ENCODE data around the gene ARHGAP40.

The ARHGAP40 gene

GRCh38 chr20:38584099-38584763 lies 17.4 kb upstream of the ARHGAP40 start:
- H3K4me2 ChIP-seq (ENCODE audit: low read length, poor library complexity, severe bottlenecking): no peak overlapping the region
- H2AK5ac ChIP-seq (ENCODE audit: low read length, severe bottlenecking): no peak overlapping the region
- H4K8ac ChIP-seq (ENCODE audit: low read length): no peak overlapping the region
- no peak overlapping the region for H3K9ac ChIP-seq (ENCODE audit: low read length)
- no peak overlapping the region for H2BK15ac ChIP-seq (ENCODE audit: low read depth, poor library complexity, severe bottlenecking)
- no peaks in the 10 kb centered on the region for H3K36me3 ChIP-seq (ENCODE audit: control insufficient read depth in 1 of 2, insufficient read depth in 2 of 2, low read depth in 1 of 2, low read length in 2 of 2)
- no peak overlapping the region for H2AFZ ChIP-seq (ENCODE audit: low read depth, low read length)
- no peak overlapping the region for H3K23ac ChIP-seq (ENCODE audit: low read length in 2 of 2)
- H3K27ac ChIP-seq (ENCODE audit: low read length, poor library complexity, severe bottlenecking): no peak overlapping the region
- no peak overlapping the region for H3K4me3 ChIP-seq (ENCODE audit: insufficient read depth in 1 of 2, low read depth in 1 of 2, low read length in 2 of 2)
- H2BK5ac ChIP-seq (ENCODE audit: low read depth, low read length, poor library complexity, severe bottlenecking): no peak overlapping the region
- H3K4ac ChIP-seq (ENCODE audit: low read depth in 1 of 2, low read length in 2 of 2): no peak overlapping the region
- no peak overlapping the region for H3K14ac ChIP-seq (ENCODE audit: low read length in 2 of 2)
- WGBS: 61% methylated on average over 6 of the region's 7 CpGs
- H3K79me1 ChIP-seq (replicated peaks; ENCODE audit: low read length, poor library complexity, severe bottlenecking): no peaks in the 10 kb centered on the region
- no peak overlapping the region for H3K18ac ChIP-seq (ENCODE audit: low read depth in 1 of 2, low read length in 2 of 2)
- no peak overlapping the region for H4K91ac ChIP-seq (ENCODE audit: low read length)
- no peak overlapping the region for H2BK120ac ChIP-seq (ENCODE audit: low read depth, low read length)
- H3K27me3 ChIP-seq (ENCODE audit: control insufficient read depth in 1 of 2, insufficient read depth in 1 of 2, low read length in 2 of 2): peaks cover 3 to 48% of the 10 kb centered on the region in 2 experiments
- no peak for DNase-seq
- peaks cover 20% of the 10 kb centered on the region for H3K4me1 ChIP-seq (ENCODE audit: control insufficient read depth, insufficient read depth, low read depth, low read length)
- H3K9me3 ChIP-seq (ENCODE audit: control insufficient read depth, low read length): no peaks in the 10 kb centered on the region
- H2BK12ac ChIP-seq (ENCODE audit: low read length in 2 of 2): no peak overlapping the region

- Histone ChIP-seq H3K4me1 (ENCODE audit: control insufficient read depth, insufficient read depth, low read depth, low read length) (peaks cover 10% of the 10 kb centered on the region), H3K18ac (ENCODE audit: low read depth in 1 of 2, low read length in 2 of 2) (no peak overlapping the region), H3K14ac (ENCODE audit: low read length in 2 of 2) (no peak overlapping the region), H3K4me2 (ENCODE audit: low read length, poor library complexity, severe bottlenecking) (no peak overlapping the region), H3K9ac (ENCODE audit: low read length) (no peak overlapping the region), H4K8ac (ENCODE audit: low read length) (no peak overlapping the region), H3K27me3 (ENCODE audit: control insufficient read depth in 1 of 2, insufficient read depth in 1 of 2, low read length in 2 of 2) (peaks cover 3 to 59% of the 10 kb centered on the region in 2 experiments), H2BK5ac (ENCODE audit: low read depth, low read length, poor library complexity, severe bottlenecking) (no peak overlapping the region), H3K36me3 (ENCODE audit: control insufficient read depth in 1 of 2, insufficient read depth in 2 of 2, low read depth in 1 of 2, low read length in 2 of 2) (no peaks in the 10 kb centered on the region), H2BK12ac (ENCODE audit: low read length in 2 of 2) (no peak overlapping the region), H3K4ac (ENCODE audit: low read depth in 1 of 2, low read length in 2 of 2) (no peak overlapping the region), H2BK120ac (ENCODE audit: low read depth, low read length) (no peak overlapping the region), H2AK5ac (ENCODE audit: low read length, severe bottlenecking) (no peak overlapping the region), H4K91ac (ENCODE audit: low read length) (no peak overlapping the region), H3K79me1 (replicated peaks; ENCODE audit: low read length, poor library complexity, severe bottlenecking) (no peaks in the 10 kb centered on the region), H2AFZ (ENCODE audit: low read depth, low read length) (no peak overlapping the region), H3K23ac (ENCODE audit: low read length in 2 of 2) (no peak overlapping the region), H2BK15ac (ENCODE audit: low read depth, poor library complexity, severe bottlenecking) (no peak overlapping the region), H3K4me3 (ENCODE audit: insufficient read depth in 1 of 2, low read depth in 1 of 2, low read length in 2 of 2) (no peak overlapping the region), H3K27ac (ENCODE audit: low read length, poor library complexity, severe bottlenecking) (no peak overlapping the region), H3K9me3 (ENCODE audit: control insufficient read depth, low read length) (no peaks in the 10 kb centered on the region)
- DNase-seq: no peak
- 84% methylated on average over 10 of the region's 10 CpGs for WGBS
Measured at GRCh38 chr20:38585404-38586180, 16.0 kb upstream of the ARHGAP40 start.

- Histone ChIP-seq H3K4me1 (ENCODE audit: control insufficient read depth, insufficient read depth, low read depth, low read length) (peaks cover 12% of the 10 kb centered on the region), H2AFZ (ENCODE audit: low read depth, low read length) (no peak overlapping the region), H3K27ac (ENCODE audit: low read length, poor library complexity, severe bottlenecking) (no peak overlapping the region), H3K23ac (ENCODE audit: low read length in 2 of 2) (no peak overlapping the region), H3K9me3 (ENCODE audit: control insufficient read depth, low read length) (no peaks in the 10 kb centered on the region), H3K4ac (ENCODE audit: low read depth in 1 of 2, low read length in 2 of 2) (no peak overlapping the region), H4K8ac (ENCODE audit: low read length) (no peak overlapping the region), H3K36me3 (ENCODE audit: control insufficient read depth in 1 of 2, insufficient read depth in 2 of 2, low read depth in 1 of 2, low read length in 2 of 2) (no peaks in the 10 kb centered on the region), H3K27me3 (ENCODE audit: control insufficient read depth in 1 of 2, insufficient read depth in 1 of 2, low read length in 2 of 2) (peaks cover 3 to 62% of the 10 kb centered on the region in 2 experiments), H2BK120ac (ENCODE audit: low read depth, low read length) (no peak overlapping the region), H2AK5ac (ENCODE audit: low read length, severe bottlenecking) (no peak overlapping the region), H2BK5ac (ENCODE audit: low read depth, low read length, poor library complexity, severe bottlenecking) (no peak overlapping the region), H3K9ac (ENCODE audit: low read length) (no peak overlapping the region), H2BK12ac (ENCODE audit: low read length in 2 of 2) (no peak overlapping the region), H3K4me2 (ENCODE audit: low read length, poor library complexity, severe bottlenecking) (no peak overlapping the region), H3K18ac (ENCODE audit: low read depth in 1 of 2, low read length in 2 of 2) (no peak overlapping the region), H2BK15ac (ENCODE audit: low read depth, poor library complexity, severe bottlenecking) (no peak overlapping the region), H3K79me1 (replicated peaks; ENCODE audit: low read length, poor library complexity, severe bottlenecking) (no peaks in the 10 kb centered on the region), H4K91ac (ENCODE audit: low read length) (no peak overlapping the region), H3K4me3 (ENCODE audit: insufficient read depth in 1 of 2, low read depth in 1 of 2, low read length in 2 of 2) (no peak overlapping the region), H3K14ac (ENCODE audit: low read length in 2 of 2) (no peak overlapping the region)
- DNase-seq: no peak
- WGBS: 80% methylated on average over 3 of the region's 3 CpGs
Measured at GRCh38 chr20:38586181-38586525, 15.5 kb upstream of the ARHGAP40 start.

- no peak overlapping the region for H2BK120ac ChIP-seq (ENCODE audit: low read depth, low read length)
- H3K4me2 ChIP-seq (ENCODE audit: low read length, poor library complexity, severe bottlenecking): no peak overlapping the region
- H2AFZ ChIP-seq (ENCODE audit: low read depth, low read length): no peak overlapping the region
- no peak overlapping the region for H4K8ac ChIP-seq (ENCODE audit: low read length)
- no peak overlapping the region for H3K4ac ChIP-seq (ENCODE audit: low read depth in 1 of 2, low read length in 2 of 2)
- H4K91ac ChIP-seq (ENCODE audit: low read length): no peak overlapping the region
- 84% methylated on average over 5 of the region's 6 CpGs for WGBS
- no peak overlapping the region for H3K18ac ChIP-seq (ENCODE audit: low read depth in 1 of 2, low read length in 2 of 2)
- H3K27me3 ChIP-seq (ENCODE audit: control insufficient read depth in 1 of 2, insufficient read depth in 1 of 2, low read length in 2 of 2): peaks cover 3 to 57% of the 10 kb centered on the region in 2 experiments
- H3K9me3 ChIP-seq (ENCODE audit: control insufficient read depth, low read length): no peaks in the 10 kb centered on the region
- H3K4me1 ChIP-seq (ENCODE audit: control insufficient read depth, insufficient read depth, low read depth, low read length): peaks cover 17% of the 10 kb centered on the region
- H2AK5ac ChIP-seq (ENCODE audit: low read length, severe bottlenecking): no peak overlapping the region
- H3K23ac ChIP-seq (ENCODE audit: low read length in 2 of 2): no peak overlapping the region
- H3K36me3 ChIP-seq (ENCODE audit: control insufficient read depth in 1 of 2, insufficient read depth in 2 of 2, low read depth in 1 of 2, low read length in 2 of 2): no peaks in the 10 kb centered on the region
- H2BK12ac ChIP-seq (ENCODE audit: low read length in 2 of 2): no peak overlapping the region
- H3K4me3 ChIP-seq (ENCODE audit: insufficient read depth in 1 of 2, low read depth in 1 of 2, low read length in 2 of 2): no peak overlapping the region
- H3K14ac ChIP-seq (ENCODE audit: low read length in 2 of 2): no peak overlapping the region
- no peak for DNase-seq
- no peak overlapping the region for H3K9ac ChIP-seq (ENCODE audit: low read length)
- no peak overlapping the region for H3K27ac ChIP-seq (ENCODE audit: low read length, poor library complexity, severe bottlenecking)
- H3K79me1 ChIP-seq (replicated peaks; ENCODE audit: low read length, poor library complexity, severe bottlenecking): no peaks in the 10 kb centered on the region
- H2BK15ac ChIP-seq (ENCODE audit: low read depth, poor library complexity, severe bottlenecking): no peak overlapping the region
- no peak overlapping the region for H2BK5ac ChIP-seq (ENCODE audit: low read depth, low read length, poor library complexity, severe bottlenecking)
Measured at GRCh38 chr20:38588303-38588702, 13.3 kb upstream of the ARHGAP40 start.
